Measurements from ENCODE around the gene TMEM214.

The TMEM214 gene

GRCh38 chr2:26986576-26986975, 46.2 kb upstream of the TMEM214 start:
- H3K9ac ChIP-seq (ENCODE audit: low read length) = no peak overlapping the region
- H3K36me3 ChIP-seq (ENCODE audit: insufficient read depth, low read length) = no peaks in the 10 kb centered on the region
- 0 out of 2 replicates have a peak, but pooled peaks cover 4% of the 10 kb centered on the region for H3K27me3 ChIP-seq (ENCODE audit: insufficient read depth, low read length)
- no peaks in the 10 kb centered on the region for H3K79me2 ChIP-seq (ENCODE audit: insufficient read depth, low read length)
- H4K20me1 ChIP-seq (ENCODE audit: insufficient read depth, low read length) = no peaks in the 10 kb centered on the region
- TF ChIP-seq CTCF (IDR thresholded peaks at IDR 0.05; ENCODE audit: low read length) (no peak), EZH2 (IDR thresholded peaks at IDR 0.05; ENCODE audit: borderline replicate concordance, low read length) (no peak)
- H3K4me3 ChIP-seq (ENCODE audit: low read depth, low read length, poor library complexity, severe bottlenecking) = no peak overlapping the region
- no peaks in the 10 kb centered on the region for H3K9me2 ChIP-seq (ENCODE audit: low read depth, low read length)
- H3K27ac ChIP-seq (ENCODE audit: low read depth, low read length, poor library complexity, severe bottlenecking) = no peak overlapping the region
- no peak overlapping the region for H3K4me2 ChIP-seq (ENCODE audit: low read length)
- no peaks in the 10 kb centered on the region for H3F3A ChIP-seq (ENCODE audit: insufficient read depth, low read length)
- no peaks in the 10 kb centered on the region for H3K9me3 ChIP-seq (ENCODE audit: low read length)
- no peak overlapping the region for H2AFZ ChIP-seq (ENCODE audit: low read length)
- H3K4me1 ChIP-seq (ENCODE audit: insufficient read depth, low read length, severe bottlenecking) = no peaks in the 10 kb centered on the region

- H3K9ac ChIP-seq (ENCODE audit: low read length) = no peak overlapping the region
- H3K4me3 ChIP-seq (ENCODE audit: low read depth, low read length, poor library complexity, severe bottlenecking) = no peak overlapping the region
- no peaks in the 10 kb centered on the region for H4K20me1 ChIP-seq (ENCODE audit: insufficient read depth, low read length)
- no peaks in the 10 kb centered on the region for H3K27me3 ChIP-seq (ENCODE audit: insufficient read depth, low read length)
- H3K9me2 ChIP-seq (ENCODE audit: low read depth, low read length) = no peaks in the 10 kb centered on the region
- no peaks in the 10 kb centered on the region for H3K4me1 ChIP-seq (ENCODE audit: insufficient read depth, low read length, severe bottlenecking)
- H3K79me2 ChIP-seq (ENCODE audit: insufficient read depth, low read length) = no peaks in the 10 kb centered on the region
- no peaks in the 10 kb centered on the region for H3F3A ChIP-seq (ENCODE audit: insufficient read depth, low read length)
- H3K36me3 ChIP-seq (ENCODE audit: insufficient read depth, low read length) = no peaks in the 10 kb centered on the region
- no peak overlapping the region for H2AFZ ChIP-seq (ENCODE audit: low read length)
- no peaks in the 10 kb centered on the region for H3K9me3 ChIP-seq (ENCODE audit: low read length)
- TF ChIP-seq CTCF (IDR thresholded peaks at IDR 0.05; ENCODE audit: low read length) (no peak), EZH2 (IDR thresholded peaks at IDR 0.05; ENCODE audit: borderline replicate concordance, low read length) (no peak)
- H3K27ac ChIP-seq (ENCODE audit: low read depth, low read length, poor library complexity, severe bottlenecking) = no peak overlapping the region
- no peak overlapping the region for H3K4me2 ChIP-seq (ENCODE audit: low read length)
Measured at GRCh38 chr2:26988058-26988860, 44.5 kb upstream of the TMEM214 start.

GRCh38 chr2:26989156-26989555, 43.6 kb upstream of the TMEM214 start:
- Histone ChIP-seq H3K36me3 (ENCODE audit: insufficient read depth, low read length) (no peaks in the 10 kb centered on the region), H3K27ac (ENCODE audit: low read depth, low read length, poor library complexity, severe bottlenecking) (no peak overlapping the region), H3K79me2 (ENCODE audit: insufficient read depth, low read length) (no peaks in the 10 kb centered on the region), H3K9me2 (ENCODE audit: low read depth, low read length) (no peaks in the 10 kb centered on the region), H4K20me1 (ENCODE audit: insufficient read depth, low read length) (no peaks in the 10 kb centered on the region), H3K9me3 (ENCODE audit: low read length) (no peaks in the 10 kb centered on the region), H3K9ac (ENCODE audit: low read length) (no peak overlapping the region), H3K27me3 (ENCODE audit: insufficient read depth, low read length) (0 out of 2 replicates have a peak, but pooled peaks cover 3% of the 10 kb centered on the region), H3K4me3 (ENCODE audit: low read depth, low read length, poor library complexity, severe bottlenecking) (no peak overlapping the region), H3K4me1 (ENCODE audit: insufficient read depth, low read length, severe bottlenecking) (no peaks in the 10 kb centered on the region), H3K4me2 (ENCODE audit: low read length) (no peak overlapping the region), H2AFZ (ENCODE audit: low read length) (no peak overlapping the region), H3F3A (ENCODE audit: insufficient read depth, low read length) (no peaks in the 10 kb centered on the region)
- no peak for TF ChIP-seq EZH2 (IDR thresholded peaks at IDR 0.05; ENCODE audit: borderline replicate concordance, low read length)
- TF ChIP-seq CTCF (IDR thresholded peaks at IDR 0.05; ENCODE audit: low read length) = no peak

Measured in OCI-LY1 (cell line).